ENCODE results near the gene RERE.

DNA sequence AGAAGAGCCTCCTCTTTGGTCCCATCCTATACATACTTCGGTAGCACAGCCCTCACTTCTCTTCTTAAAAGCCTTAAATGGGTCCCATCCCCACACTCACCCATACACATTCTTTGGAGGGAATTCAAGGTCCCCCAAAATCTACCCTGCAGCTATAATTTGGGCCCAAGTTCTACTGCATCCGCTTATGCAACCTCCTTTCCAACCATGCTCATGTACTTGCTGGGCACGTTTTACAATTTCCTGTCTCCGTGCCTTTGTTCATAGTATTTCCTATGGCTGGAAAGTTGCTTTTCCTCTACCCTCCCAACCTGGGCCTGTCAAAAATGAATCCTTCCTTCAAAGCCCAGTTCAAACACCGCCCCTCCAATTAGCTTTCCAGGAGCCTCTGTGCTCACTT, 399.8 kb downstream of the RERE start:
- TF ChIP-seq SIN3A (IDR thresholded peaks at IDR 0.05; ENCODE audit: borderline replicate concordance, insufficient read depth, low read depth, low read length) (no peak), POLR2AphosphoS5 (IDR thresholded peaks at IDR 0.05; ENCODE audit: low read depth, low read length) (no peak)
- TF ChIP-seq, protein P1, sequence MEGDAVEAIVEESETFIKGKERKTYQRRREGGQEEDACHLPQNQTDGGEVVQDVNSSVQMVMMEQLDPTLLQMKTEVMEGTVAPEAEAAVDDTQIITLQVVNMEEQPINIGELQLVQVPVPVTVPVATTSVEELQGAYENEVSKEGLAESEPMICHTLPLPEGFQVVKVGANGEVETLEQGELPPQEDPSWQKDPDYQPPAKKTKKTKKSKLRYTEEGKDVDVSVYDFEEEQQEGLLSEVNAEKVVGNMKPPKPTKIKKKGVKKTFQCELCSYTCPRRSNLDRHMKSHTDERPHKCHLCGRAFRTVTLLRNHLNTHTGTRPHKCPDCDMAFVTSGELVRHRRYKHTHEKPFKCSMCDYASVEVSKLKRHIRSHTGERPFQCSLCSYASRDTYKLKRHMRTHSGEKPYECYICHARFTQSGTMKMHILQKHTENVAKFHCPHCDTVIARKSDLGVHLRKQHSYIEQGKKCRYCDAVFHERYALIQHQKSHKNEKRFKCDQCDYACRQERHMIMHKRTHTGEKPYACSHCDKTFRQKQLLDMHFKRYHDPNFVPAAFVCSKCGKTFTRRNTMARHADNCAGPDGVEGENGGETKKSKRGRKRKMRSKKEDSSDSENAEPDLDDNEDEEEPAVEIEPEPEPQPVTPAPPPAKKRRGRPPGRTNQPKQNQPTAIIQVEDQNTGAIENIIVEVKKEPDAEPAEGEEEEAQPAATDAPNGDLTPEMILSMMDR (IDR thresholded peaks at IDR 0.05) = no peak

All from Panc1 (cell line).